ENCODE results near the gene EXOC4. TPM values are rescaled to one million over a fixed set of nuclear protein-coding genes. Genes with fewer than 3 reads are reported as not detected.

The EXOC4 gene
- total and polyA plus RNA-seq, 2 of the 13 experiments (the other 11 are each of a cell fraction or from before 2014, with no cell fraction given): 22.5 to 39.0 TPM

GRCh38 chr7:133751079-133751478, 498.2 kb downstream of the EXOC4 start (continued):
- TF ChIP-seq, protein P1, sequence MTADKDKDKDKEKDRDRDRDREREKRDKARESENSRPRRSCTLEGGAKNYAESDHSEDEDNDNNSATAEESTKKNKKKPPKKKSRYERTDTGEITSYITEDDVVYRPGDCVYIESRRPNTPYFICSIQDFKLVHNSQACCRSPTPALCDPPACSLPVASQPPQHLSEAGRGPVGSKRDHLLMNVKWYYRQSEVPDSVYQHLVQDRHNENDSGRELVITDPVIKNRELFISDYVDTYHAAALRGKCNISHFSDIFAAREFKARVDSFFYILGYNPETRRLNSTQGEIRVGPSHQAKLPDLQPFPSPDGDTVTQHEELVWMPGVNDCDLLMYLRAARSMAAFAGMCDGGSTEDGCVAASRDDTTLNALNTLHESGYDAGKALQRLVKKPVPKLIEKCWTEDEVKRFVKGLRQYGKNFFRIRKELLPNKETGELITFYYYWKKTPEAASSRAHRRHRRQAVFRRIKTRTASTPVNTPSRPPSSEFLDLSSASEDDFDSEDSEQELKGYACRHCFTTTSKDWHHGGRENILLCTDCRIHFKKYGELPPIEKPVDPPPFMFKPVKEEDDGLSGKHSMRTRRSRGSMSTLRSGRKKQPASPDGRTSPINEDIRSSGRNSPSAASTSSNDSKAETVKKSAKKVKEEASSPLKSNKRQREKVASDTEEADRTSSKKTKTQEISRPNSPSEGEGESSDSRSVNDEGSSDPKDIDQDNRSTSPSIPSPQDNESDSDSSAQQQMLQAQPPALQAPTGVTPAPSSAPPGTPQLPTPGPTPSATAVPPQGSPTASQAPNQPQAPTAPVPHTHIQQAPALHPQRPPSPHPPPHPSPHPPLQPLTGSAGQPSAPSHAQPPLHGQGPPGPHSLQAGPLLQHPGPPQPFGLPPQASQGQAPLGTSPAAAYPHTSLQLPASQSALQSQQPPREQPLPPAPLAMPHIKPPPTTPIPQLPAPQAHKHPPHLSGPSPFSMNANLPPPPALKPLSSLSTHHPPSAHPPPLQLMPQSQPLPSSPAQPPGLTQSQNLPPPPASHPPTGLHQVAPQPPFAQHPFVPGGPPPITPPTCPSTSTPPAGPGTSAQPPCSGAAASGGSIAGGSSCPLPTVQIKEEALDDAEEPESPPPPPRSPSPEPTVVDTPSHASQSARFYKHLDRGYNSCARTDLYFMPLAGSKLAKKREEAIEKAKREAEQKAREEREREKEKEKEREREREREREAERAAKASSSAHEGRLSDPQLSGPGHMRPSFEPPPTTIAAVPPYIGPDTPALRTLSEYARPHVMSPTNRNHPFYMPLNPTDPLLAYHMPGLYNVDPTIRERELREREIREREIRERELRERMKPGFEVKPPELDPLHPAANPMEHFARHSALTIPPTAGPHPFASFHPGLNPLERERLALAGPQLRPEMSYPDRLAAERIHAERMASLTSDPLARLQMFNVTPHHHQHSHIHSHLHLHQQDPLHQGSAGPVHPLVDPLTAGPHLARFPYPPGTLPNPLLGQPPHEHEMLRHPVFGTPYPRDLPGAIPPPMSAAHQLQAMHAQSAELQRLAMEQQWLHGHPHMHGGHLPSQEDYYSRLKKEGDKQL (CRISPR knock-in tag; IDR thresholded peaks at IDR 0.05; ENCODE audit: low read depth): no peak
- TF ChIP-seq, protein P2, sequence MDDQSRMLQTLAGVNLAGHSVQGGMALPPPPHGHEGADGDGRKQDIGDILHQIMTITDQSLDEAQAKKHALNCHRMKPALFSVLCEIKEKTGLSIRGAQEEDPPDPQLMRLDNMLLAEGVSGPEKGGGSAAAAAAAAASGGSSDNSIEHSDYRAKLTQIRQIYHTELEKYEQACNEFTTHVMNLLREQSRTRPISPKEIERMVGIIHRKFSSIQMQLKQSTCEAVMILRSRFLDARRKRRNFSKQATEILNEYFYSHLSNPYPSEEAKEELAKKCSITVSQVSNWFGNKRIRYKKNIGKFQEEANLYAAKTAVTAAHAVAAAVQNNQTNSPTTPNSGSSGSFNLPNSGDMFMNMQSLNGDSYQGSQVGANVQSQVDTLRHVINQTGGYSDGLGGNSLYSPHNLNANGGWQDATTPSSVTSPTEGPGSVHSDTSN (CRISPR knock-in tag; IDR thresholded peaks at IDR 0.05; ENCODE audit: borderline replicate concordance): no peak
- TF ChIP-seq, protein P3, sequence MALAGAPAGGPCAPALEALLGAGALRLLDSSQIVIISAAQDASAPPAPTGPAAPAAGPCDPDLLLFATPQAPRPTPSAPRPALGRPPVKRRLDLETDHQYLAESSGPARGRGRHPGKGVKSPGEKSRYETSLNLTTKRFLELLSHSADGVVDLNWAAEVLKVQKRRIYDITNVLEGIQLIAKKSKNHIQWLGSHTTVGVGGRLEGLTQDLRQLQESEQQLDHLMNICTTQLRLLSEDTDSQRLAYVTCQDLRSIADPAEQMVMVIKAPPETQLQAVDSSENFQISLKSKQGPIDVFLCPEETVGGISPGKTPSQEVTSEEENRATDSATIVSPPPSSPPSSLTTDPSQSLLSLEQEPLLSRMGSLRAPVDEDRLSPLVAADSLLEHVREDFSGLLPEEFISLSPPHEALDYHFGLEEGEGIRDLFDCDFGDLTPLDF (CRISPR knock-in tag; IDR thresholded peaks at IDR 0.05): no peak
- TF ChIP-seq THAP7 (CRISPR knock-in tag; IDR thresholded peaks at IDR 0.05) (no peak), ISL2 (CRISPR knock-in tag; IDR thresholded peaks at IDR 0.05) (no peak)

Measured in HepG2 (cell line).